ENCODE measurements around the gene HOXA7.

The HOXA7 gene

GRCh38 chr7:27154369-27154768 lies 2.1 kb downstream of the HOXA7 start:
- Mint-ChIP-seq H3K9me3 (ENCODE audit: low read depth) (no peaks in the 10 kb centered on the region), H3K4me3 (peak overlapping the region; percentile 17), H3K4me1 (ENCODE audit: low read depth) (peaks cover 59% of the 10 kb centered on the region), H3K36me3 (peaks cover 3% of the 10 kb centered on the region), H3K27ac (no peak overlapping the region), H3K27me3 (peaks cover 66% of the 10 kb centered on the region)

- H3K9me3 Mint-ChIP-seq (ENCODE audit: low read depth) = no peaks in the 10 kb centered on the region
- H3K27ac Mint-ChIP-seq = no peak overlapping the region
- no peak overlapping the region for H3K4me3 Mint-ChIP-seq
- peaks cover 3% of the 10 kb centered on the region for H3K36me3 Mint-ChIP-seq
- peaks cover 55% of the 10 kb centered on the region for H3K4me1 Mint-ChIP-seq (ENCODE audit: low read depth)
- peaks cover 64% of the 10 kb centered on the region for H3K27me3 Mint-ChIP-seq
Observed at GRCh38 chr7:27153526-27153925, 2.9 kb downstream of the HOXA7 start.

- Mint-ChIP-seq H3K4me1 (ENCODE audit: low read depth) (peaks cover 57% of the 10 kb centered on the region), H3K9me3 (ENCODE audit: low read depth) (no peaks in the 10 kb centered on the region), H3K27me3 (peaks cover 66% of the 10 kb centered on the region), H3K36me3 (peaks cover 3% of the 10 kb centered on the region), H3K27ac (no peak overlapping the region), H3K4me3 (no peak overlapping the region)
Observed at GRCh38 chr7:27152816-27153442, 3.5 kb downstream of the HOXA7 start.

GRCh38 chr7:27151931-27152815 lies 4.3 kb downstream of the HOXA7 start, which contains the start of gene HOXA3:
HOXA3 (minus strand) TSS chr7:27152583; CDS start chr7:27110640, 41,943 bp downstream.
- H3K4me3 Mint-ChIP-seq = peak within 1 kb of the TSS; percentile 76
- no peaks in the 10 kb centered on the region for H3K9me3 Mint-ChIP-seq (ENCODE audit: low read depth)
- H3K36me3 Mint-ChIP-seq = peaks cover 3% of the 10 kb centered on the region
- H3K27me3 Mint-ChIP-seq = peaks cover 64% of the 10 kb centered on the region
- H3K4me1 Mint-ChIP-seq (ENCODE audit: low read depth) = peaks cover 50% of the 10 kb centered on the region
- H3K27ac Mint-ChIP-seq = peak within 1 kb of the TSS; percentile 2

- H3K4me3 Mint-ChIP-seq = peak overlapping the region; percentile 76
Observed at GRCh38 chr7:27151341-27151930, 5.0 kb downstream of the HOXA7 start.

GRCh38 chr7:27150568-27151340 lies 5.7 kb downstream of the HOXA7 start:
- Mint-ChIP-seq H3K27me3 (peaks cover 70% of the 10 kb centered on the region), H3K27ac (no peak overlapping the region), H3K36me3 (peaks cover 3% of the 10 kb centered on the region), H3K4me1 (ENCODE audit: low read depth) (peaks cover 44% of the 10 kb centered on the region), H3K9me3 (ENCODE audit: low read depth) (no peaks in the 10 kb centered on the region), H3K4me3 (peak overlapping the region; percentile 76)

More at GRCh38 chr7:27151341-27151930, 5.0 kb downstream of the HOXA7 start:
- H3K4me1 Mint-ChIP-seq (ENCODE audit: low read depth) = peaks cover 46% of the 10 kb centered on the region
- H3K9me3 Mint-ChIP-seq (ENCODE audit: low read depth) = no peaks in the 10 kb centered on the region
- H3K27ac Mint-ChIP-seq = peak overlapping the region; percentile 2
- peaks cover 65% of the 10 kb centered on the region for H3K27me3 Mint-ChIP-seq
- H3K36me3 Mint-ChIP-seq = peaks cover 3% of the 10 kb centered on the region

- peaks cover 3% of the 10 kb centered on the region for H3K36me3 Mint-ChIP-seq
- peaks cover 64% of the 10 kb centered on the region for H3K27me3 Mint-ChIP-seq
- peaks cover 36% of the 10 kb centered on the region for H3K4me1 Mint-ChIP-seq (ENCODE audit: low read depth)
- no peaks in the 10 kb centered on the region for H3K9me3 Mint-ChIP-seq (ENCODE audit: low read depth)
- H3K27ac Mint-ChIP-seq = no peak overlapping the region
- H3K4me3 Mint-ChIP-seq = peak overlapping the region; percentile 20
Observed at GRCh38 chr7:27149842-27150567, 6.5 kb downstream of the HOXA7 start.

- Mint-ChIP-seq H3K36me3 (no peaks in the 10 kb centered on the region), H3K9me3 (ENCODE audit: low read depth) (no peaks in the 10 kb centered on the region), H3K4me3 (no peak overlapping the region), H3K27me3 (peaks cover 57% of the 10 kb centered on the region), H3K27ac (no peak overlapping the region), H3K4me1 (ENCODE audit: low read depth) (peaks cover 27% of the 10 kb centered on the region)
Observed at GRCh38 chr7:27148756-27149641, 7.5 kb downstream of the HOXA7 start.

- H3K4me1 Mint-ChIP-seq (ENCODE audit: low read depth) = peaks cover 23% of the 10 kb centered on the region
- no peak overlapping the region for H3K27ac Mint-ChIP-seq
- peaks cover 49% of the 10 kb centered on the region for H3K27me3 Mint-ChIP-seq
- peak overlapping the region; percentile 81 for H3K4me3 Mint-ChIP-seq
- H3K36me3 Mint-ChIP-seq = no peaks in the 10 kb centered on the region
- no peaks in the 10 kb centered on the region for H3K9me3 Mint-ChIP-seq (ENCODE audit: low read depth)
Observed at GRCh38 chr7:27148031-27148755, 8.3 kb downstream of the HOXA7 start.

- Mint-ChIP-seq H3K4me3 (peak within 1 kb of the TSS; percentile 81), H3K9me3 (ENCODE audit: low read depth) (no peaks in the 10 kb centered on the region), H3K36me3 (no peaks in the 10 kb centered on the region), H3K27me3 (peaks cover 50% of the 10 kb centered on the region), H3K27ac (no peak within 1 kb of the TSS), H3K4me1 (ENCODE audit: low read depth) (peaks cover 23% of the 10 kb centered on the region)
Observed at GRCh38 chr7:27147199-27148030, 9.1 kb downstream of the HOXA7 start, which contains the start of gene HOXA6. HOXA6 (minus strand) TSS chr7:27147774; CDS start chr7:27147749, 25 bp downstream.

GRCh38 chr7:27146491-27147198 lies 9.8 kb downstream of the HOXA7 start:
- H3K9me3 Mint-ChIP-seq (ENCODE audit: low read depth) = no peaks in the 10 kb centered on the region
- H3K27ac Mint-ChIP-seq = no peak overlapping the region
- peaks cover 47% of the 10 kb centered on the region for H3K27me3 Mint-ChIP-seq
- H3K36me3 Mint-ChIP-seq = no peaks in the 10 kb centered on the region
- no peak overlapping the region for H3K4me3 Mint-ChIP-seq
- H3K4me1 Mint-ChIP-seq (ENCODE audit: low read depth) = peaks cover 17% of the 10 kb centered on the region

Data from activated naive CD8-positive, alpha-beta T cell (primary cell).